Measurements from ENCODE around the gene CEACAM16. TPM values are rescaled to one million over a fixed set of nuclear protein-coding genes. Genes with fewer than 3 reads are reported as not detected.
A peak's percentile ranks its signal among the peaks of the same experiment; 100 is the strongest.

The CEACAM16 gene
- total RNA-seq, 1 experiment from 2014 or later = not detected

DNA sequence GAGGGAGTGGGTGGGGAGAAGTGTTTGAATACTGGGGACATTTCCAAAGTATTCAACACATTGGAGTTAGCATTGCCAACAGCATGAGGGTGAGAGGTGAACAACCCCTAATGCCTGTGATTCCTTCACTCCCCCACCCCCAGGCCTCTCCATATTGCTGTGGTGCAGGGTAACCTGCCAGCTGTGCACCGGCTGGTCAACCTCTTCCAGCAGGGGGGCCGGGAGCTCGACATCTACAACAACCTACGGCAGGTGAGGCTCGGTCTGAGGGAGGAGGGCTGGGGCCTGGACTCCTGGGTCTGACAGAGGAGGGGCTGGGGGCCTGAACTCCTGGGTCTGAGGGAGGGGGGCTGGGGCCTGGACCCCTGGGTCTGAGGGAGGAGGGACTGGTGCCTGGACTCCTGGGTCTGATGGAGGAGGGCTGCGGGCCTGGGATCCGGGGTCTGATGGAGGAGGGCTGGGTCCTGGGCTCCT is 57.2 kb downstream of the CEACAM16 start:
- Histone ChIP-seq H3K79me2 (ENCODE audit: insufficient read depth, low read length) (peaks cover 12% of the 10 kb centered on the region; the same call in 1 of the 2 replicates), H3K36me3 (ENCODE audit: control insufficient read depth in 1 of 2, insufficient read depth in 2 of 2, low read length in 2 of 2) (peaks cover 6 to 12% of the 10 kb centered on the region in 2 experiments; a peak in 3 of 4 replicates), H3K9ac (ENCODE audit: low read length) (no peak overlapping the region), H3K27me3 (ENCODE audit: insufficient read depth, low read length) (no peaks in the 10 kb centered on the region), H2AFZ (ENCODE audit: low read depth, low read length, poor library complexity, severe bottlenecking) (no peak overlapping the region), H4K20me1 (ENCODE audit: insufficient read depth) (no peaks in the 10 kb centered on the region), H3K4me2 (ENCODE audit: low read length) (no peak overlapping the region), H3K9me3 (ENCODE audit: control insufficient read depth in 1 of 2, insufficient read depth in 1 of 2, low read depth in 1 of 2, low read length in 2 of 2) (no peaks in the 10 kb centered on the region), H3K27ac (ENCODE audit: low read depth, low read length) (peak overlapping the region; percentile 30; the same call in 1 of the 2 replicates), H3K4me3 (replicated peaks in 1 of 2; ENCODE audit: low read depth in 1 of 2, low read length in 2 of 2) (no peak overlapping the region), H3K4me1 (ENCODE audit: control insufficient read depth in 1 of 2, insufficient read depth in 2 of 2, low read length in 2 of 2) (peaks cover 25 to 53% of the 10 kb centered on the region in 2 experiments), H3K9me2 (ENCODE audit: insufficient read depth) (no peaks in the 10 kb centered on the region)
- ATAC-seq (no peak), DNase-seq (ENCODE audit: low read depth, low spot score) (no peak)
- POLR2A ChIA-PET = no interaction called here
- intact Hi-C loops (cut with micrococcal nuclease) = no loop called here
- TF ChIP-seq ZFX (IDR thresholded peaks at IDR 0.05) = no peak
- TF ChIP-seq, protein P1, sequence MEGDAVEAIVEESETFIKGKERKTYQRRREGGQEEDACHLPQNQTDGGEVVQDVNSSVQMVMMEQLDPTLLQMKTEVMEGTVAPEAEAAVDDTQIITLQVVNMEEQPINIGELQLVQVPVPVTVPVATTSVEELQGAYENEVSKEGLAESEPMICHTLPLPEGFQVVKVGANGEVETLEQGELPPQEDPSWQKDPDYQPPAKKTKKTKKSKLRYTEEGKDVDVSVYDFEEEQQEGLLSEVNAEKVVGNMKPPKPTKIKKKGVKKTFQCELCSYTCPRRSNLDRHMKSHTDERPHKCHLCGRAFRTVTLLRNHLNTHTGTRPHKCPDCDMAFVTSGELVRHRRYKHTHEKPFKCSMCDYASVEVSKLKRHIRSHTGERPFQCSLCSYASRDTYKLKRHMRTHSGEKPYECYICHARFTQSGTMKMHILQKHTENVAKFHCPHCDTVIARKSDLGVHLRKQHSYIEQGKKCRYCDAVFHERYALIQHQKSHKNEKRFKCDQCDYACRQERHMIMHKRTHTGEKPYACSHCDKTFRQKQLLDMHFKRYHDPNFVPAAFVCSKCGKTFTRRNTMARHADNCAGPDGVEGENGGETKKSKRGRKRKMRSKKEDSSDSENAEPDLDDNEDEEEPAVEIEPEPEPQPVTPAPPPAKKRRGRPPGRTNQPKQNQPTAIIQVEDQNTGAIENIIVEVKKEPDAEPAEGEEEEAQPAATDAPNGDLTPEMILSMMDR (IDR thresholded peaks at IDR 0.05 in 2 of 3, conservative IDR thresholded peaks at IDR 0.05 in 1 of 3; ENCODE audit: borderline replicate concordance in 1 of 3, insufficient read depth in 1 of 3, low read depth in 2 of 3, low read length in 2 of 3) = no peak
- TF ChIP-seq, protein P2, sequence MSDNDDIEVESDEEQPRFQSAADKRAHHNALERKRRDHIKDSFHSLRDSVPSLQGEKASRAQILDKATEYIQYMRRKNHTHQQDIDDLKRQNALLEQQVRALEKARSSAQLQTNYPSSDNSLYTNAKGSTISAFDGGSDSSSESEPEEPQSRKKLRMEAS (IDR thresholded peaks at IDR 0.05) = no peak
- no peak for TF ChIP-seq POLR2AphosphoS5 (IDR thresholded peaks at IDR 0.05; ENCODE audit: low read depth, low read length)
- TF ChIP-seq ELF1 (IDR thresholded peaks at IDR 0.05; ENCODE audit: borderline replicate concordance, low read depth) = no peak
- TF ChIP-seq EGR1 (IDR thresholded peaks at IDR 0.05; ENCODE audit: low read depth) = no peak
- TF ChIP-seq CBX3 (IDR thresholded peaks at IDR 0.05; ENCODE audit: low read depth) = no peak
- TF ChIP-seq SIN3A (IDR thresholded peaks at IDR 0.05; ENCODE audit: low read depth) = no peak
- no peak for TF ChIP-seq RAD21 (IDR thresholded peaks at IDR 0.05; ENCODE audit: low read depth)
- TF ChIP-seq CEBPB (IDR thresholded peaks at IDR 0.05; ENCODE audit: low read depth) = no peak
- TF ChIP-seq ZNF274 (IDR thresholded peaks at IDR 0.05; ENCODE audit: low read depth, low read length) = no peak
- TF ChIP-seq TCF7L2 (IDR thresholded peaks at IDR 0.05; ENCODE audit: borderline replicate concordance, extremely low read depth, insufficient read depth, insufficient read length) = no peak
- TF ChIP-seq EZH2phosphoT487 (IDR thresholded peaks at IDR 0.05; ENCODE audit: borderline replicate concordance) = no peak
- no peak for TF ChIP-seq EZH2 (IDR thresholded peaks at IDR 0.05)
- no peak for TF ChIP-seq SP1 (IDR thresholded peaks at IDR 0.05; ENCODE audit: low read depth)
- no TSS peak for BruUV-seq (replicated peaks)
- CTCF ChIA-PET = interaction anchor here (0.9 kb wide), 1 partner anchor 32 kb away, joined by 3 read pairs; no protein-coding TSS in a partner anchor
- RAD21 ChIA-PET (ENCODE audit: low non-redundant PET in 1 of 2, low total read pairs in 2 of 2, uncharacterized antibody in 2 of 2, unreplicated experiment in 2 of 2) = interaction anchor here in 1 of 2 experiments (0.7 kb wide), 1 partner anchor 32 kb away, joined by 4 read pairs; no protein-coding TSS in a partner anchor

All from HCT116 (cell line).